Activated CD4-positive, alpha-beta T cell treated with anti-CD3 and anti-CD28 coated beads, Interleukin-2, Interleukin-6, amounts not matched to agents 100 ng/mL and 50 ng/mL, durations not matched to agents 16 hours and 8 hours (primary cell): Measurements from ENCODE around the gene NR1H4.
"Not testable (repeated sequence)": the region's sequence is repeated elsewhere in the genome, so short reads cannot be mapped to it uniquely, and the experiment has no call there.

ENCODE experiments used
- DNase-seq: peaks from one replicate; pipeline ENCODE4 v3.0.0-alpha.2; 2020

Gene NR1H4

GRCh38 chr12:100473716-100474150 is at the start of gene NR1H4:
NR1H4 (plus strand) TSS chr12:100473866; CDS start chr12:100493324, 19,458 bp downstream.
- DNase-seq: no peak

- no peak for DNase-seq
These were observed 47.5 kb upstream of the NR1H4 start for GRCh38 chr12:100426145-100426544.

- no peak for DNase-seq
These were observed 46.6 kb upstream of the NR1H4 start for GRCh38 chr12:100427078-100427477.

- DNase-seq: not testable (repeated sequence)
These were observed 43.4 kb upstream of the NR1H4 start for GRCh38 chr12:100430251-100430650.

- no peak for DNase-seq
These were observed 40.0 kb upstream of the NR1H4 start for GRCh38 chr12:100433701-100434100.

GRCh38 chr12:100434177-100434576 is 39.5 kb upstream of the NR1H4 start:
- no peak for DNase-seq

GRCh38 chr12:100435957-100436356 is 37.7 kb upstream of the NR1H4 start:
- no peak for DNase-seq

GRCh38 chr12:100437038-100437841 is 36.4 kb upstream of the NR1H4 start:
- DNase-seq: peak; percentile 6

- DNase-seq: no peak
These were observed 33.9 kb upstream of the NR1H4 start for GRCh38 chr12:100439797-100440196.

GRCh38 chr12:100442403-100442802 is 31.3 kb upstream of the NR1H4 start:
- no peak for DNase-seq

GRCh38 chr12:100443434-100443833 is 30.2 kb upstream of the NR1H4 start:
- DNase-seq: no peak

GRCh38 chr12:100445081-100445481 is 28.6 kb upstream of the NR1H4 start:
- no peak for DNase-seq

GRCh38 chr12:100447381-100447780 is 26.3 kb upstream of the NR1H4 start:
- DNase-seq: no peak

GRCh38 chr12:100448656-100449055 is 25.0 kb upstream of the NR1H4 start:
- DNase-seq: no peak

GRCh38 chr12:100450735-100451134 is 22.9 kb upstream of the NR1H4 start:
- no peak for DNase-seq

- no peak for DNase-seq
These were observed 19.7 kb upstream of the NR1H4 start for GRCh38 chr12:100453951-100454350.

GRCh38 chr12:100455896-100456295 is 17.8 kb upstream of the NR1H4 start:
- DNase-seq: no peak

- no peak for DNase-seq
These were observed 15.5 kb upstream of the NR1H4 start for GRCh38 chr12:100458191-100458590.

- DNase-seq: no peak
These were observed 13.0 kb upstream of the NR1H4 start for GRCh38 chr12:100460702-100461101.

- no peak for DNase-seq
These were observed 12.2 kb upstream of the NR1H4 start for GRCh38 chr12:100461330-100461973.

GRCh38 chr12:100463661-100464060 is 10.0 kb upstream of the NR1H4 start:
- DNase-seq: no peak

- DNase-seq: no peak
These were observed 9.1 kb upstream of the NR1H4 start for GRCh38 chr12:100464529-100464928.

- no peak for DNase-seq
These were observed 5.5 kb upstream of the NR1H4 start for GRCh38 chr12:100468126-100468525.

GRCh38 chr12:100472325-100472724 is 1.3 kb upstream of the NR1H4 start:
- no peak for DNase-seq
